HepG2 (cell line): ENCODE data around the gene NBEA. TPM values are rescaled to one million over a fixed set of nuclear protein-coding genes. Genes with fewer than 3 reads are reported as not detected.

Source experiments
- ATAC-seq: fragments of 200-7000 bp; cut with Tn5 transposase; 3 replicates; pipeline ENCODE4 v1.9.1; 2020; ENCODE audit warnings: mild to moderate bottlenecking, moderate library complexity
- BruUV-seq: library from RNA; stranded (reverse); fragments of 400-500 nt; replicated peaks from 2 replicates; lab custom pipeline; 2021; lab: Mats Ljungman, UMichigan
- CTCF ChIA-PET: fragments of 300-600 bp; formaldehyde crosslinking; extraction: SDS; loops from one replicate; lab custom pipeline; 2021; ENCODE audit warnings: low total read pairs, inconsistent platforms, low intra/inter-chr PET ratio; lab: Yijun Ruan, JAX
- POLR2A ChIA-PET: fragments of 350-600 bp; sonication (Branson Sonifier 250); formaldehyde crosslinking; loops from one replicate; lab custom pipeline; 2020; ENCODE audit warnings: antibody characterized with exemption, inconsistent platforms; lab: Yijun Ruan, JAX
- DNase-seq: peaks from one replicate; pipeline ENCODE4 v3.0.0-alpha.2; 2015; ENCODE audit warnings: low spot score
- FAIRE-seq: peaks from 3 replicates; lab custom pipeline; 2011; peaks lifted over from hg19 to GRCh38; lab: Jason Lieb, UNC
- H2AFZ ChIP-seq: one replicate; pipeline ENCODE4 v1.6.1; 2011; ENCODE audit warnings: low read length, inconsistent platforms
- H3K27ac ChIP-seq: fragments of 300-600 bp; 3 replicates; pipeline ENCODE4 v1.8.0; 2011; ENCODE audit warnings: mixed run types, mild to moderate bottlenecking, mixed read lengths, low read length, inconsistent platforms; ENCODE audit not compliant: insufficient read depth; ENCODE audit errors: extremely low read length
- H3K27me3 ChIP-seq, 2 experiments: fragments of 200-600 bp in 1 of 2; 2 replicates in 1 of 2; 3 replicates in 1 of 2; pipeline versions ENCODE4 v1.6.0 to v1.8.0; 2011; ENCODE audit warnings: low read length in 2 of 2, mild to moderate bottlenecking in 2 of 2, moderate library complexity in 2 of 2, inconsistent platforms in 1 of 2; ENCODE audit not compliant: insufficient read depth in 2 of 2, control insufficient read depth in 1 of 2
- H3K36me3 ChIP-seq, 2 experiments: fragments of 200-600 bp in 1 of 2; replicated peaks in 1 of 2; 2 replicates in 1 of 2; 3 replicates in 1 of 2; pipeline versions ENCODE4 v1.5.1 to v1.8.0; 2011; ENCODE audit warnings: low read length in 2 of 2, inconsistent platforms in 1 of 2; ENCODE audit not compliant: insufficient read depth in 2 of 2, control insufficient read depth in 1 of 2
- H3K4me1 ChIP-seq: 2 replicates; pipeline ENCODE4 v1.5.1; 2012; ENCODE audit warnings: low read length, inconsistent platforms; ENCODE audit not compliant: insufficient read depth
- H3K4me2 ChIP-seq: 2 replicates; pipeline ENCODE4 v1.6.0; 2011; ENCODE audit warnings: low read depth, low read length, inconsistent platforms
- H3K4me3 ChIP-seq, 3 experiments: fragments of 200-600 bp in 1 of 3; sonication (generic), shearing (Covaris generic) in 1 of 3; replicated peaks in 1 of 3; 2 replicates each; pipeline ENCODE4 v1.5.1; 2011 to 2016; ENCODE audit warnings: low read length in 3 of 3, inconsistent platforms in 2 of 3, low read depth in 2 of 3, mild to moderate bottlenecking in 2 of 3, control low read depth in 1 of 3, mixed read lengths in 1 of 3; ENCODE audit not compliant: insufficient read depth in 1 of 3
- H3K79me2 ChIP-seq: one replicate; pipeline ENCODE4 v1.6.1; 2011; ENCODE audit warnings: low read length, inconsistent platforms; ENCODE audit not compliant: insufficient read depth
- H3K9ac ChIP-seq: 2 replicates; pipeline ENCODE4 v1.6.0; 2011; ENCODE audit warnings: mild to moderate bottlenecking, low read depth, low read length, inconsistent platforms; ENCODE audit not compliant: insufficient read depth
- H3K9me3 ChIP-seq: 2 replicates; pipeline ENCODE4 v1.5.1; 2012; ENCODE audit warnings: mild to moderate bottlenecking, low read length
- H4K20me1 ChIP-seq: 2 replicates; pipeline ENCODE4 v1.6.0; 2011; ENCODE audit warnings: inconsistent platforms, mild to moderate bottlenecking, low read length, moderate library complexity; ENCODE audit not compliant: insufficient read depth
- AHR ChIP-seq: IDR thresholded peaks from 2 replicates; pipeline ENCODE4 v1.6.1; 2018; ENCODE audit warnings: missing genetic modification reagents, missing compliant biosample characterization
- ARNTL ChIP-seq: sonication (generic); formaldehyde crosslinking; IDR thresholded peaks from 2 replicates; pipeline ENCODE4 v1.4.0; 2020; ENCODE audit warnings: mild to moderate bottlenecking, missing genetic modification reagents
- BORCS8-MEF2B ChIP-seq: sonication (generic); formaldehyde crosslinking; IDR thresholded peaks from 2 replicates; pipeline ENCODE4 v1.8.0; 2022; ENCODE audit warnings: mild to moderate bottlenecking, missing genetic modification reagents
- CHD2 ChIP-seq: IDR thresholded peaks from 2 replicates; pipeline ENCODE4 v1.6.1; 2011; ENCODE audit warnings: low read depth, low read length, improper control_type of control experiment
- FOSL2 ChIP-seq: sonication (generic); formaldehyde crosslinking; IDR thresholded peaks from 2 replicates; pipeline ENCODE4 v1.4.0; 2020; ENCODE audit warnings: missing genetic modification reagents
- FOXC1 ChIP-seq: sonication (generic); formaldehyde crosslinking; IDR thresholded peaks from 2 replicates; pipeline ENCODE4 v1.8.0; 2022; ENCODE audit warnings: mild to moderate bottlenecking, missing genetic modification reagents, borderline replicate concordance
- FOXJ3 ChIP-seq: sonication (generic); formaldehyde crosslinking; IDR thresholded peaks from 2 replicates; pipeline ENCODE4 v1.4.0; 2020; ENCODE audit warnings: missing genetic modification reagents, mild to moderate bottlenecking, borderline replicate concordance
- HOXA9 ChIP-seq: sonication (generic); formaldehyde crosslinking; IDR thresholded peaks from 2 replicates; pipeline ENCODE4 v1.8.1; 2022; ENCODE audit warnings: missing genetic modification reagents, mild to moderate bottlenecking, moderate library complexity, borderline replicate concordance
- NFATC3 ChIP-seq: sonication (generic); formaldehyde crosslinking; IDR thresholded peaks from 2 replicates; pipeline ENCODE4 v1.5.1; 2020; ENCODE audit warnings: mild to moderate bottlenecking, missing genetic modification reagents
- PRPF4 ChIP-seq: fragments of 200-400 bp; formaldehyde crosslinking; IDR thresholded peaks from 2 replicates; pipeline ENCODE4 v1.6.1; 2016; ENCODE audit warnings: low read length, low read depth; ENCODE audit not compliant: poor library complexity, severe bottlenecking
- RBM39 ChIP-seq: fragments of 200-400 bp; formaldehyde crosslinking; IDR thresholded peaks from one replicate; pipeline ENCODE4 v1.6.1; 2018; ENCODE audit warnings: antibody characterized with exemption, mild to moderate bottlenecking, low read depth, low read length; ENCODE audit not compliant: poor library complexity, severe bottlenecking
- SMC3 ChIP-seq: IDR thresholded peaks from 2 replicates; pipeline ENCODE4 v1.6.1; 2011; ENCODE audit warnings: low read length, improper control_type of control experiment
- THAP9 ChIP-seq: sonication (generic); formaldehyde crosslinking; IDR thresholded peaks from 2 replicates; pipeline ENCODE4; 2020; ENCODE audit warnings: missing genetic modification reagents, mild to moderate bottlenecking, borderline replicate concordance
- ZNF776 ChIP-seq: sonication (generic); formaldehyde crosslinking; IDR thresholded peaks from 2 replicates; pipeline ENCODE4 v1.4.0; 2020; ENCODE audit warnings: mild to moderate bottlenecking, missing genetic modification reagents
- WGBS: methylation state at CpG from one replicate; pipeline ENCODE4 v1.1.6; 2017; ENCODE audit warnings: low lambda C conversion rate; 5-methylcytosine and 5-hydroxymethylcytosine counted together
- in situ Hi-C: cut with HindIII; loops from 2 replicates; pipeline ENCODE4 v1.10.0; 2017; ENCODE audit warnings: low pct_unique_long_range_greater_than_20kb; ENCODE audit not compliant: extremely low pct_ligation_motif_present
- intact Hi-C: fragments of 100-400 bp; cut with micrococcal nuclease; formaldehyde crosslinking; loops from one replicate; pipeline ENCODE4 v1.10.0; 2022; ENCODE audit not compliant: unreplicated experiment
- polyA plus RNA-seq, 8 experiments: library from polyadenylated mRNA; depleted of rRNA in 3 of 8; stranded (reverse) in 7 of 8; unstranded in 1 of 8; fragments of >200 nt; fragmentation: Illumina TruSeq in 4 of 8; extraction: Trizol in 4 of 8; gene quantifications; 2 replicates each; pipeline versions ENCODE4 v1.2.1 to v1.2.3, GENCODE V29; 2011 to 2016; ENCODE audit warnings: low read depth in 4 of 8, missing spikeins in 1 of 8, mixed read lengths in 1 of 8; ENCODE audit not compliant: insufficient read depth in 1 of 8
- total RNA-seq, 5 experiments: library from RNA; depleted of rRNA; stranded (reverse); fragments of >200 nt; fragmentation: Illumina TruSeq; extraction: Trizol; gene quantifications; 2 replicates each; pipeline ENCODE4 v1.2.3, GENCODE V29; 2016; ENCODE audit warnings: low read depth in 1 of 5

The NBEA gene
- total and polyA plus RNA-seq, 2 of the 13 experiments (the other 11 are each of a cell fraction or from before 2014, with no cell fraction given) = 2.7 to 2.8 TPM

GRCh38 chr13:35565273-35565672 lies 623.2 kb downstream of the NBEA start:
- intact Hi-C loops = no loop called here

GRCh38 chr13:35566340-35566739 lies 624.3 kb downstream of the NBEA start:
- H3K4me1 ChIP-seq = no peaks in the 10 kb centered on the region
- no peak for FAIRE-seq
- H3K27ac ChIP-seq = no peak overlapping the region
- no TSS peak for BruUV-seq
- H3K27me3 ChIP-seq = no peaks in the 10 kb centered on the region
- DNase-seq = no peak
- intact Hi-C loops = no loop called here
- whole genome bisulfite sequencing = 100% methylated on average over 2 of the region's 2 CpGs
- H3K9ac ChIP-seq = no peak overlapping the region
- in situ Hi-C loops = no loop called here
- no peak overlapping the region for H3K4me2 ChIP-seq
- no peaks in the 10 kb centered on the region for H3K36me3 ChIP-seq
- POLR2A ChIA-PET = no interaction called here
- no peaks in the 10 kb centered on the region for H3K9me3 ChIP-seq
- TF ChIP-seq NFATC3 (CRISPR knock-in tag) (no peak), THAP9 (CRISPR knock-in tag) (no peak), PRPF4 (no peak), FOXJ3 (CRISPR knock-in tag) (no peak)
- TF ChIP-seq, all 625 proteins: peak for 0
- no peaks in the 10 kb centered on the region for H3K79me2 ChIP-seq
- no peak overlapping the region for H3K4me3 ChIP-seq
- H2AFZ ChIP-seq = no peak overlapping the region
- no peaks in the 10 kb centered on the region for H4K20me1 ChIP-seq
- CTCF ChIA-PET = no interaction called here
- no peak for ATAC-seq

More at GRCh38 chr13:35565273-35565672, 623.2 kb downstream of the NBEA start:
- no peaks in the 10 kb centered on the region for H3K27me3 ChIP-seq
- no peaks in the 10 kb centered on the region for H3K9me3 ChIP-seq
- FAIRE-seq (no peak), DNase-seq (no peak), ATAC-seq (no peak)
- H2AFZ ChIP-seq = no peak overlapping the region
- TF ChIP-seq SMC3 = no peak
- TF ChIP-seq AHR = no peak
- no peak for TF ChIP-seq FOSL2 (CRISPR knock-in tag)
- no peak for TF ChIP-seq ZNF776 (CRISPR knock-in tag)
- TF ChIP-seq HOXA9 (CRISPR knock-in tag) = no peak
- TF ChIP-seq BORCS8-MEF2B (CRISPR knock-in tag) = no peak
- TF ChIP-seq ARNTL (CRISPR knock-in tag) = no peak
- no peak for TF ChIP-seq FOXC1 (CRISPR knock-in tag)
- TF ChIP-seq RBM39 = no peak
- no peak for TF ChIP-seq CHD2
- no peaks in the 10 kb centered on the region for H3K4me1 ChIP-seq
- no peaks in the 10 kb centered on the region for H4K20me1 ChIP-seq
- ChIA-PET POLR2A (no interaction called here), CTCF (no interaction called here)
- H3K4me2 ChIP-seq = no peak overlapping the region
- H3K27ac ChIP-seq = no peak overlapping the region
- BruUV-seq = no TSS peak
- H3K36me3 ChIP-seq = no peaks in the 10 kb centered on the region
- no peak overlapping the region for H3K9ac ChIP-seq
- WGBS = 95% methylated on average over 1 of the region's 1 CpG
- H3K4me3 ChIP-seq = no peak overlapping the region
- in situ Hi-C loops = no loop called here
- H3K79me2 ChIP-seq = no peaks in the 10 kb centered on the region
